GM12801 (cell line): Measurements from ENCODE around the gene AP2S1.

Experiments used
- CTCF ChIP-seq: IDR thresholded peaks from one replicate; pipeline ENCODE4 v1.5.1; 2011; ENCODE audit warnings: control low read depth; ENCODE audit not compliant: insufficient read length; ENCODE audit errors: extremely low read depth

The AP2S1 gene

GRCh38 chr19:46856062-46857022 lies 5.7 kb upstream of the AP2S1 start:
- no peak for TF ChIP-seq CTCF

GRCh38 chr19:46852830-46853229 lies 2.2 kb upstream of the AP2S1 start:
- no peak for TF ChIP-seq CTCF

- TF ChIP-seq CTCF: no peak
Observed at GRCh38 chr19:46849610-46850009, 1.0 kb downstream of the AP2S1 start.

GRCh38 chr19:46848389-46848788 lies 2.3 kb downstream of the AP2S1 start:
- TF ChIP-seq CTCF: no peak

- TF ChIP-seq CTCF: no peak
Observed at GRCh38 chr19:46847528-46847927, 3.1 kb downstream of the AP2S1 start.

GRCh38 chr19:46845959-46846459 lies 4.6 kb downstream of the AP2S1 start:
- no peak for TF ChIP-seq CTCF

GRCh38 chr19:46844067-46844489 lies 6.6 kb downstream of the AP2S1 start:
- TF ChIP-seq CTCF: no peak
